GM12875 (cell line): ENCODE measurements around the gene KIF26B.

Source experiments
- H3K4me3 ChIP-seq: one replicate; pipeline ENCODE4 v1.5.1; 2011; ENCODE audit warnings: low read depth, low read length, control low read depth
- TF ChIP-seq, protein P1 (sequence below): IDR thresholded peaks from 2 replicates; pipeline ENCODE4 v1.5.1; 2011; ENCODE audit warnings: low read depth, mild to moderate bottlenecking, control low read depth, inconsistent platforms, low read length, moderate library complexity, borderline replicate concordance; ENCODE audit not compliant: insufficient read depth

KIF26B gene

DNA sequence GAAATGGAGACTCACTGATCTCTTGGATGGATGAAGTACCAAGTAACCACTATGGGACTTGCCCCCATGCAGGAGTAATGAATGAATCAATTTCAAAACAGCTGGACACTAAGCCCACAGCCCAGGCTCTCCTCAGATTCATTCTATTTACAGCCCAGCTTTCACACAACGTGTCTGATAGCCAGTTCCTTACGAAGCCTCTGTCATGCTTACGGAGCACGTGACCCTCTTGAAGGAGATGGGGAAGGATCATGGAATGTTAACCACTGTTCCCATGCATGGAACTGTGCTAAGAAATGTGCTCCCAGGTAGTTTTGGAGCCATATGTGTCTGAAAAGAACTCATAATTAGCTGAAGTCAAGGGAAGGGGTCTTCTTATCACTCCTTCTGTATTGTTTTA lies 124.1 kb downstream of the KIF26B start:
- TF ChIP-seq, protein P1, sequence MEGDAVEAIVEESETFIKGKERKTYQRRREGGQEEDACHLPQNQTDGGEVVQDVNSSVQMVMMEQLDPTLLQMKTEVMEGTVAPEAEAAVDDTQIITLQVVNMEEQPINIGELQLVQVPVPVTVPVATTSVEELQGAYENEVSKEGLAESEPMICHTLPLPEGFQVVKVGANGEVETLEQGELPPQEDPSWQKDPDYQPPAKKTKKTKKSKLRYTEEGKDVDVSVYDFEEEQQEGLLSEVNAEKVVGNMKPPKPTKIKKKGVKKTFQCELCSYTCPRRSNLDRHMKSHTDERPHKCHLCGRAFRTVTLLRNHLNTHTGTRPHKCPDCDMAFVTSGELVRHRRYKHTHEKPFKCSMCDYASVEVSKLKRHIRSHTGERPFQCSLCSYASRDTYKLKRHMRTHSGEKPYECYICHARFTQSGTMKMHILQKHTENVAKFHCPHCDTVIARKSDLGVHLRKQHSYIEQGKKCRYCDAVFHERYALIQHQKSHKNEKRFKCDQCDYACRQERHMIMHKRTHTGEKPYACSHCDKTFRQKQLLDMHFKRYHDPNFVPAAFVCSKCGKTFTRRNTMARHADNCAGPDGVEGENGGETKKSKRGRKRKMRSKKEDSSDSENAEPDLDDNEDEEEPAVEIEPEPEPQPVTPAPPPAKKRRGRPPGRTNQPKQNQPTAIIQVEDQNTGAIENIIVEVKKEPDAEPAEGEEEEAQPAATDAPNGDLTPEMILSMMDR: no peak
- H3K4me3 ChIP-seq: no peak overlapping the region

DNA sequence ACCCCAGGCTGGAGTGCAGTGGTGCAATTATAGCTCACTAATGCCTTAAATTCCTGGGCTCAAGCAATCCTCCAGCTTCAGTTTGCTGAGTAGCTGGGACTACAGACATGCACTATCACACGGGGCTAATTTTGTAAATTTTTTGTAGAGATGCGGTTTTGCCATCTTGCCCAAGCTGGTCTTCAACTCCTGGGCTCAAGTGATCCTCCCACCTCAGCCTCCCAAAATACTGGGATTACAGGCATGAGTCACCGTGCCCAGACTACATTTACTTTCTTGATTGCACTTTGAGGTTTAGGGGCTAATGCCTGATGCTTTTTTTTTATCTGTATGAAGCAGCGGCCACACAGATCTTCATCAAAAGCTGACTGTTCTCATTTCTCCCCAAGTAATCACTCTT lies 124.6 kb downstream of the KIF26B start:
- TF ChIP-seq, protein P1: no peak

DNA sequence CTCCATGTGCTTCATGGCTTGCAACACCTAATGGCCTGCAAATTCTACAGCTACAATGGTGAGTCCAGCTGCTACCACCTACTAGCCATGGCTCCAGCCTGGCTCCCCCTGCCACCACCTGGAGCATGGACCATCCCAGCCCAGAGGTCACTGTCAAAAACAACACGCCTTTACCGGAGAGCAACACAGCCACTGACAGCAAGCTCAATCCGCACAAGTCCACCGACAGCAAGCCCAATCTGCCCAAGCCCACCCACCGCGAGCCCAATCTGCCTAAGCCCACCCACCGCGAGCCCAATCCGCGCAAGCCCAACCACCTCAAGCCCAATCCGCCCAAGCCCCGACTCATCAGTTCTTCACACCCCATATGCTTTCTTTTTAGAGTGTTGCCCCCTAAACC lies 128.2 kb downstream of the KIF26B start:
- TF ChIP-seq, protein P1: no peak

More for the DNA sequence above, 124.6 kb downstream of the KIF26B start:
- no peak overlapping the region for H3K4me3 ChIP-seq

DNA sequence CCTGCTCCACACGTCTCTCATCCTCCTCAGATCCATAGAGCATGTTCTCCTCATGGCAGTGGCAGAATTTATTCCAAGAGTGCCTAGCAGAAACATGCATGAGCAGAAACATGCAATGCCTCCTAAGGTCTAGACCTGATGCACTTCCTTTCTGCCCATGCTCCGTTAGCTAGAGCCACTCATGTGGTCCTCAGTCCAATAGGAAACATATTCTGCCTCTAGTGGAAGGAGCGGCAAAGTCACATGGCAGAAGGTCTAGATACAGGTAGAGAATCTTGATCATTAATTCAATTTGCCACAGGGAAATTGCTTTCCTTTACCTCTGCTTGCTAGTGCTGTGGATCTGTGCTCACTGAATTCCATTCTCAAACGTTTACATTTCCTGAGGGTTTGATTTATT lies 130.4 kb downstream of the KIF26B start:
- TF ChIP-seq, protein P1: no peak
- no peak overlapping the region for H3K4me3 ChIP-seq

More for the DNA sequence above, 128.2 kb downstream of the KIF26B start:
- H3K4me3 ChIP-seq: no peak overlapping the region

DNA sequence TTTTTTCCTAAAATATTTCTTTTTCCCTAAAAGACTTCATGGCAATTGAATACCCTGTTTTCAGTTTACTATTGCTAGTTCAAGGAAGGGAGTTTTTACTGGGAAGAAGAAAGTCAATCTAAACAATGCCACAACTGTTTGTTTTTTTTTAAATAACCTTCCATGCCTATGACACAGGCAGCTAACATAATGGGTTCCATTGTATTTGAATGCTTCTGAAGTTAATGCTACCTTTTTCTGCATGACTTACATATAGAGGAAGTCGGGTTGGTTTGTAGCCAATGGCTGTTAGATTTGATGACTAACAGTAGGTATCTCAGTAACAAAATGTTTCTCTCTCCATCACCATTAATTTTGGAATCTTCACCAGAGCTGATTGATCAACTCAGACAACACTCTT lies 134.0 kb downstream of the KIF26B start:
- no peak overlapping the region for H3K4me3 ChIP-seq
- TF ChIP-seq, protein P1: no peak

DNA sequence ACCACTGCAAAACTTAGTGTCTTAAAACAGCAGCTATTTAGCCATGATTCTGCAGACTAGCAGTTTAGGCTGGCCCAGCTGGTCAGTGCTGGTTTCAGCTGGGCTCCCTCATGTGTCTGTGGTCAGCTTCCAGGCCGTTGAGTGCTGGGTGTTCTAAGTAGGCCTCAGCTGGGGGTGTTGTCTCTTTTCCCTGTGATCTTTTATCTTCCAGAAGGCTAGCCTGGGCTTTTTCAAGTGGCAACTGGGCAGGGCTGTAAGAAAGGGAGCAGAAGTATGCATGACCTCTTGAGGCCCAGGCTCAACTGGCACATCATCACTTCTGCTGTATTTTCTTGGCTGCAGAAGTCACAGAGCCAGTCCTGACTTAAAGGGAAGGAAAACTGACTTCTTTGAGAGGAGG lies 136.1 kb downstream of the KIF26B start:
- H3K4me3 ChIP-seq: no peak overlapping the region
- TF ChIP-seq, protein P1: no peak

DNA sequence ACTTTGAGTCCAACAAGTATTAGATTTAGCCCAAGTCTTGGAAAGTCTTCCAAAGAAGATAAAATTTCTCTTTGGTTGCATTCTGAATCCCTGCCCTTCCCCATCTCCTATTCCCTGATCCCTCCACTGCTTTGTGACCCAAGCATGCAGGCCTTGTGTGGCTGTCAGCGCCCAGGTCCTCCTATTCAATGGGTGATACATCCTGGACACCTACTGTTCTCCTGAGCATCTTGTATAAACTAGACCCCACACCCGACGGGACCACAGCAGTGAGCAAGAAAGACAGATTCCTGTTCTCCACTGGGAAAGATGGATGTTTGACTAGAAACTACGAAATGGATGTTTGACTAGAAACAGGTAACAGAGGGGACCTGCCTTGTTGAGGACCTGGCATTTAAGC lies 136.6 kb downstream of the KIF26B start:
- no peak overlapping the region for H3K4me3 ChIP-seq
- TF ChIP-seq, protein P1: no peak
